HEK293T (cell line): Measurements from ENCODE around the gene VPS18.

Source experiments
- BHLHE40 ChIP-seq: fragments of 450-650 bp; IDR thresholded peaks from 2 replicates; pipeline ENCODE4 v1.6.1; 2016; ENCODE audit warnings: mild to moderate bottlenecking, moderate library complexity, borderline replicate concordance
- ELF4 ChIP-seq: fragments of 450-650 bp; IDR thresholded peaks from 2 replicates; pipeline ENCODE4 v1.6.1; 2017; ENCODE audit warnings: antibody characterized with exemption
- FOXK2 ChIP-seq: fragments of 450-650 bp; IDR thresholded peaks from 2 replicates; pipeline ENCODE4 v1.6.1; 2016; ENCODE audit warnings: mild to moderate bottlenecking
- FOXM1 ChIP-seq: fragments of 450-650 bp; IDR thresholded peaks from 2 replicates; pipeline ENCODE4 v1.6.1; 2017; ENCODE audit warnings: mild to moderate bottlenecking, borderline replicate concordance
- SP1 ChIP-seq: fragments of 450-650 bp; IDR thresholded peaks from 2 replicates; pipeline ENCODE4 v1.6.1; 2017

- no peak for TF ChIP-seq FOXK2
- no peak for TF ChIP-seq ELF4
- TF ChIP-seq FOXM1: no peak
- TF ChIP-seq BHLHE40: no peak
- TF ChIP-seq SP1: no peak
Measured at GRCh38 chr15:40936709-40937666, 42.7 kb downstream of the VPS18 start.
